Lower lobe of right lung (tissue), 2 donors: Measurements from ENCODE around the gene CA5B. TPM values are rescaled to one million over a fixed set of nuclear protein-coding genes. Genes with fewer than 3 reads are reported as not detected.
A peak's percentile ranks its signal among the peaks of the same experiment; 100 is the strongest.

Experiments used
- ATAC-seq, 2 donors: fragments of 200-7000 bp; cut with Tn5 transposase; one replicate each; pipeline ENCODE4 v1.9.1; 2020 to 2022; ENCODE audit warnings: mild to moderate bottlenecking in 2 of 2, moderate library complexity in 2 of 2
- DNase-seq: peaks from one replicate; pipeline ENCODE4 v3.0.0-alpha.2; 2020
- H3K27ac ChIP-seq: fragments of 200-600 bp; one replicate; pipeline ENCODE4 v1.8.0; 2022
- H3K27me3 ChIP-seq: fragments of 200-600 bp; one replicate; pipeline ENCODE4 v1.8.0; 2022; ENCODE audit warnings: low read depth
- H3K36me3 ChIP-seq: fragments of 200-600 bp; one replicate; pipeline ENCODE4 v1.8.0; 2022; ENCODE audit warnings: mild to moderate bottlenecking
- H3K4me1 ChIP-seq: fragments of 200-600 bp; one replicate; pipeline ENCODE4 v1.8.0; 2022
- H3K4me3 ChIP-seq: fragments of 200-600 bp; one replicate; pipeline ENCODE4 v1.8.0; 2022; ENCODE audit warnings: mild to moderate bottlenecking
- H3K9me3 ChIP-seq: fragments of 200-600 bp; one replicate; pipeline ENCODE4 v1.8.0; 2022
- CTCF ChIP-seq: fragments of 200-600 bp; IDR thresholded peaks from one replicate; pipeline ENCODE4 v1.8.0; 2022; ENCODE audit warnings: antibody characterized with exemption, mild to moderate bottlenecking
- intact Hi-C: fragments of 100-400 bp; cut with DNase I; formaldehyde crosslinking; loops from one replicate; pipeline ENCODE4 v1.11.0; 2022
- total RNA-seq: library from RNA; stranded (reverse); fragmentation: NEBNext Ultra II Directional; extraction: Animal tissue kit (Norgen Biotek cat#: 25700); gene quantifications from one replicate; pipeline ENCODE4 v1.2.1, GENCODE V29; 2021
- donor health status: DM: no; HTN: yes; CAD: no; lungs with severe emphysema.

The CA5B gene
- total RNA-seq, 1 donor from 2014 or later = 12.6 TPM

DNA sequence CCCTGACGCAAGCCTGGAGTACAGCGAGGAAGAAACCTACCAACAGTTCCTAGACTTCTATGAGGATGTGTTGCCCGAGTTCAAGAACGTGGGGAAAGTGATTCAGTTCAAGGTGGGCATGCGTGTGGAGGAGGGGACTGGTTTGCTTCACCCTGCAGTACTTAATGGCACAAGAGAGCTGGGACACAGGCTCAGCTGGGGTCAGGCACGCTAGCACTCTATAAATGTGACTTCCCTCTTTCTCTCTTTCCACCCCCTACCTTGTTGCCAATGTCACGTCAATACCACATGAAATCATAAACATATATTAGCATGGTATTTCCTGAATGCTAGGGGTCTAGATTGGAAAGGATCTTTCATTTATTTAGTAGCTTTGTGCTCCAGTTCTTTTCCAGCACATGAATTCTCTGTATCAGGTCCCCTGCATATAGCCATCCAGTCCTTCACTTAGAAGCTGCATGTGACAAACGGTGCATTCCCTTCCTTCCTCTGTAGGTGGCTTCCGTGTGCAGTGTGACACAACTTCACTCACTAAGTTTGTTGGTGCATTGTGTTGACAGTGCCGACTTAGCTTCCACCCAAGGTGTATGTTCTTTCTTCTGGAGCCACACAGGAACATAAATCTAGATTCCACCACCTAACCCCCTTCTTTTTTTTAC lies 77.8 kb downstream of the CA5B start:
- DNase-seq = no peak
- no peak overlapping the region for H3K4me3 ChIP-seq
- TF ChIP-seq CTCF = no peak
- ATAC-seq = peak; percentile 48 to 67
- no peaks in the 10 kb centered on the region for H3K9me3 ChIP-seq
- H3K36me3 ChIP-seq = peaks cover 57% of the 10 kb centered on the region
- no peak overlapping the region for H3K27ac ChIP-seq
- H3K4me1 ChIP-seq = peaks cover 19% of the 10 kb centered on the region
- H3K27me3 ChIP-seq = no peaks in the 10 kb centered on the region
- intact Hi-C loops = no loop called here

GRCh38 chrX:15816438-15816809 lies 78.4 kb downstream of the CA5B start:
- Histone ChIP-seq H3K4me1 (peaks cover 19% of the 10 kb centered on the region), H3K9me3 (no peaks in the 10 kb centered on the region), H3K27me3 (no peaks in the 10 kb centered on the region), H3K36me3 (peaks cover 55% of the 10 kb centered on the region), H3K27ac (no peak overlapping the region), H3K4me3 (no peak overlapping the region)
- intact Hi-C loops = no loop called here
- no peak for DNase-seq
- ATAC-seq = no peak
- TF ChIP-seq CTCF = no peak

DNA sequence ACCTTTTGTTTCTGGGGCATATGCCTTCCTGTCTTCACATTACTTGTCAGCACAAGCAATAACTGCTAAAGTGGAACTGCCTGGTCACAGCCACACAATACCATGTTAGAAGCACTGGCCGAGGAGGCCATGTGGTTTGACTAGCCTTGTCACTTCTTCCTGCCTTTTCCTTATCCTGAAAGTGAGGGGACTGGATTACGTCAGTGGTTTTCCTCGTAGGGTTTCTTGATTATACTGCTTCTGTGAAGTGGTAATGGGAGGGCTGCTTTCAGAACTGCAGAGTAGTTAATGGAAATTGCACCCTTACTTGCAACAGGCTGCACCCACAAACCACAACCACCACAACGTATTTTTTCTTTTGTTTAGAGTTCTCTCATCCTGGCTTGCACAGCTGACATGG lies 78.8 kb downstream of the CA5B start:
- Histone ChIP-seq H3K36me3 (peaks cover 55% of the 10 kb centered on the region), H3K4me1 (peaks cover 19% of the 10 kb centered on the region), H3K4me3 (no peak overlapping the region), H3K9me3 (no peaks in the 10 kb centered on the region), H3K27ac (no peak overlapping the region), H3K27me3 (no peaks in the 10 kb centered on the region)
- DNase-seq (no peak), ATAC-seq (peak; percentile 38 to 47)
- intact Hi-C loops = no loop called here
- TF ChIP-seq CTCF = no peak

DNA sequence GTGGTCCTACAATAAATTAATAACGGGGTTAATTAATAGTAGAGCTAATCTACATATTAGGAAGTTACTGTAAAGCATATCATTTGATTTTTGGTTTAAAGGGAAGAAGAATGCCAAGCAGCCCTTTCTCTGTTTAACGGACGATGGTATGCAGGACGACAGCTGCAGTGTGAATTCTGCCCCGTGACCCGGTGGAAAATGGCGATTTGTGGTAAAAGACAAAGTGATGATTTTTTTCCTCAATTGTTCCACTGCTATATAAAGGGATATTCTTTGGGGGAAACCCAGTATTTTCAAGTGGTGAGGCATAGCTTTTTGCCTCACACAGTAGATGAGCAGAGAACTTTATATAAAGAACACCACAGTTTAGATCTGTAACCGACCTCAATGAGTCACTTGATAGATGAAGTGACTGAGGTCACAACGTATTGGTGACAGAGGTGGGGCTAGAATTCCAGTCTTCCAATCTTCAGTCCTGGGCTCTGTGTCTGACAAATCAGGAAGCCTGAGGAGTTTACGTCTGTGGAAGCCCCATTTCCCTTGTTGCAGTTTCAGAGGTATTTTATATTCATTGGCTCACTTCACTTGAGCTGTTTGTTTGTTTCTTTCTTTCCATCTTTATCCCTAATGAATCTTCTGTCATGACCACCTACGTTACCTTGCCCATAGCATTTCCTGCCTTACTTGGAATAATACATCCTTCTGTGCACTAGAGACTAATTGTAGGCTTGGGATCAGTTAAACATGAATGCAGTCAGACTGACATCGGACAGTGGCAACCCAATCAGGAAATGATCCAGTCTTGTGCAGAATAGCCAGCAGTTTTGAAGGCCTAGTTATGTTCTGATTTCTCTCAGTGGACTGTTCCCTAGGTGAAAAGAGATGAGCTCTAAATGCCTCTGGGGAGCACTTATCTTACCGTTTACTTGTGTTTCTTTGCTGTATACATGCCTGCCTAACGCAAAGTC lies 82.3 kb downstream of the CA5B start:
- H3K36me3 ChIP-seq = peaks cover 64% of the 10 kb centered on the region

DNA sequence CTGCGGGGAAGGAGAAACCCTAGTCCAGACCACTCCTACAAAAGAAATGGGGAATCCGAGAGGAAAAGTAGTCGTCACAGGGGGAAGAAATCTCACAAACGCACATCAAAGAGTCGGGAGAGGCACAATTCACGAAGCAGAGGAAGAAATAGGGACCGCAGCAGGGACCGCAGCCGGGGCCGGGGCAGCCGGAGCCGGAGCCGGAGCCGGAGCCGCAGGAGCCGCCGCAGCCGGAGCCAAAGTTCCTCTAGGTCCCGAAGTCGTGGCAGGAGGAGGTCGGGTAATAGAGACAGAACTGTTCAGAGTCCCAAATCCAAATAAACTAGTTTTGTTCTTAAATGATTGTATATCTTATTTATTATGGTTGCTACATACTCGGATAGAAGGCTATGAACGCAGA lies 84.9 kb downstream of the CA5B start:
- Histone ChIP-seq H3K4me3 (no peak overlapping the region), H3K36me3 (peaks cover 62% of the 10 kb centered on the region), H3K9me3 (no peaks in the 10 kb centered on the region), H3K4me1 (no peaks in the 10 kb centered on the region), H3K27ac (no peak overlapping the region), H3K27me3 (no peaks in the 10 kb centered on the region)
- intact Hi-C loops = no loop called here
- ATAC-seq = no peak
- no peak for TF ChIP-seq CTCF
- no peak for DNase-seq

More for the DNA sequence above, 82.3 kb downstream of the CA5B start:
- no peaks in the 10 kb centered on the region for H3K9me3 ChIP-seq
- no peak overlapping the region for H3K27ac ChIP-seq
- no peaks in the 10 kb centered on the region for H3K27me3 ChIP-seq
- intact Hi-C loops = no loop called here
- DNase-seq (no peak), ATAC-seq (no peak)
- H3K4me3 ChIP-seq = no peak overlapping the region
- TF ChIP-seq CTCF = no peak
- peaks cover 13% of the 10 kb centered on the region for H3K4me1 ChIP-seq
